HG03060 (cell line): ENCODE results near the gene TK2.

ENCODE experiments used
- ATAC-seq: cut with Tn5 transposase; IDR thresholded peaks from one replicate; pipeline ENCODE4 v1.9.1; 2021; ENCODE audit warnings: low read depth, moderate number of reproducible peaks; ENCODE audit not compliant: unreplicated experiment

The TK2 gene

DNA sequence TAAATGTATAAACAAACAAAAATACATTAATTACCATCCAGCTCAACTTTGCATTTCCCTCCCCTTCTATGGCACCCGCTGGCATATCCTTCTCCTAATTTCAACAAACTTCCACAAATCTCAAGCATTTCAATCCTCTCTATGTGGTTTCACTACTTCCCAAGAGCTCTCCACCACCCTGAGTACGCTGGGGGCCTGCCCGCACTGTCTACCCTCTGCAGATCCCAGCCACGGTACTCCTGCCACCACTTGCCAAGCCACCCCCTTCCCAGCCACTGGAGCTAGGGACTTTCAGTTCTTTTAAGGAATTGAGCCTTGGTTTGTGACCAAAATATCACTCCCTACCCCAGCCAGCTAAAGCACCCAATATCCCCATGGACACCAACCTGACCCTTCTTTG is 1.9 kb downstream of the TK2 start:
- no peak for ATAC-seq

DNA sequence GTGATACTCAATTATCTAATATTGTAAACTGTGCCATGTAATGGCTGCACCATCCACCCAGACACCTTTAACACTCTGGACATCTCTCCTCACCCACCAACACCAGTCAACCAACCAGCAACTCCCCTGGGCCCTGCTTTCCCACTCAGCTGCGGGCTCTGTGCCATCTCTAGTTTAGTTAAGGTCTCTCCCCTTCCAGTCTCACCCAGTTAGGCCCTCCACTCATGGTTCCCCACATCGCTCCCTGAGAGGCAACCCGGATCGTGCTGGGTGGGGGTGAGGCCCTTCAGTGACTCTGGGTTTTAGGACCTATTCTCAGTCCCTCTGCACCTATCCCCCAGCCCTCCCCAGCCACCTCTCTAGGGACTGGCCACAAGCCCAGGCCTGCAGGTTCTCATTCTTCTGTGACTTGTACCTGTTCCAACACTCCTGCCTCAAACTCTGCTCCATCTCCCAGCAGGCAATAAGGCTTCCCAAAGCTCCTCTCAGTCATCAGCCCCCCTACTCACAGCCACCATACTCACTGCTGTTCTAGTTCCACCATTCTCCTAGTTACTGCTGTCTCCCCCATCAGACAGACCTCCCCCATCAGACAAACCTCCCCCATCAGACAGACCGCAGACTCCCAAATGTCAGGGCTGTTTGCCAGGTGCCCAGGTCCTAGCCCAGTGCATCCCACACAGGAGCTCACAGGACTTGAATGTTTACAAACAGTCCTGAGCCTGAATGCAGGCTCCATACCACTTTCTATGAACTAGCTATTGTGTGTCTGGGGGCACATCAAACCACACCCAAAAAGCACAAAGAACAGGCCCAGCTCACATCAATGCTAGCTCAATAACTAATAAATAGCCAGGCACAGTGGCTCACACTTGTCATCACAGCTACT is 2.6 kb downstream of the TK2 start:
- ATAC-seq = no peak

DNA sequence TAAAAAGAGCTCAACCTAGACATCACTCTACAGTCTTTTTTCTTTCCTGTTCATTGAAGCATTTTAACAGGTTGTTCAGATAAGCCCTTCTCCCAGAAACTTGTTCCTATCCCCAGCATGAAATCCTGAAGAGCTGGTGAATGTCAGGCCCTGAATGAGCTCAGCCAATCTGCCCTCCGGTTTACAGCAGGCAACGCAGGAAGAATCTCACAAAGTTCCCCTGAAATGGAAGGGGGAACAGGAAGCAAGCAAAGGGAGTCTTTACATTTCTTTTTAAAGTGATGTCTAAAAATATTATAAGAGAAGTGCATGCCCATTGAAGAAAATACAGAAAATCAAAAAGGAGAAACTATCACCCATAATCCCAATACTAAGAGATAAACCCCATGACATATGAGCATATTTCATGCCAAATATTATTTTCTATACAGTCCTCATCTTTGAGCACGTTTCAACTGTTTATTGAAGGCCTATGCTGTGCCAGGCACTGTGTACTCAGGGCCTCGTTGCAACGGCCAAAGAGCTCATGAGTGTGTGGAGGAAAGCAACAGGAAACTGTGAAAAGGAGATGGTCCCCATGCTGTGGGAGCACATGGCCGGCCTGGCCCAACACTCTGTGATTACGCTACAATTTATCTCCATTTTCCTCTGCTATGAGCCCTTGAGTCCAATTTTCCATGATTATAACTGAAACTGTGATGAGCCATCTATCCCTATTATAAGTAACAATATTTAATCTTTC is 5.7 kb downstream of the TK2 start:
- no peak for ATAC-seq

DNA sequence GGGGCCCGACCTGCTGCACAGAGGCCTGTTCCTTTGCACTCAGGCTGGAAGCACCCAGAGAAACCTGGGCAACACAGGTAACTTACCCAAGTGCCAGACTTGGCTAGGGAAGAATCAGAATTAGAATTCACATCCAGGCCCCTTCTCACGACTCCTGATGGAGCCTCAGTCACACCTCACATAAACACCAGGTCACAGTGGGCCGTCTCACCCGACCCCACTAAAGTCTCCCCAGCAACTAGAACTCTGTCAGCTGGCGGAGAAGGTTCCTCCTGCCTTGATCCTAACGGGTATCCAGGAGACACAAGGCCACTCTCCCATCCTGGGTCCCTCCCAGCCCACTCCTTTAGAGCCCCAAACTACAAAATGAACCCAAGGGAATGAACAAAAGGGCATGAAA is 6.4 kb downstream of the TK2 start:
- ATAC-seq = no peak

DNA sequence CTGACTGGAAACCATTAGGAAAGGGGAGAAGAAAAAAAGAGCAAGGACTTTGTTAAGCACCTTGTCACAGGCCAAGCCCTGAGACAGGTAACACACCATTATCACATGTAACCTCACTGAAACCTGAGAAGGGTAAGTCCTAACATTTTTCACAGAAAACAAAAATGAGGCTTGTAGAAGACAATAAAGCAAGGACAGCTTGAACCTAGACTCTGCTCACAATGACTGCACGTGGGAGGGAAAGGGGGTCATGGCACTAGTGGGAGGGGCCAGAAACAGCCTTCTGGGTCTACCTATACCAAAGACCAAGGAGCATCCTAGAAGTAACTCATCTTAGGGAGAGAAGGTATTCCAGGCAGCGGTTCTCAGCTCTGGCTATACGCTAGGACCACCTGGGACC is 7.5 kb downstream of the TK2 start:
- ATAC-seq = no peak

DNA sequence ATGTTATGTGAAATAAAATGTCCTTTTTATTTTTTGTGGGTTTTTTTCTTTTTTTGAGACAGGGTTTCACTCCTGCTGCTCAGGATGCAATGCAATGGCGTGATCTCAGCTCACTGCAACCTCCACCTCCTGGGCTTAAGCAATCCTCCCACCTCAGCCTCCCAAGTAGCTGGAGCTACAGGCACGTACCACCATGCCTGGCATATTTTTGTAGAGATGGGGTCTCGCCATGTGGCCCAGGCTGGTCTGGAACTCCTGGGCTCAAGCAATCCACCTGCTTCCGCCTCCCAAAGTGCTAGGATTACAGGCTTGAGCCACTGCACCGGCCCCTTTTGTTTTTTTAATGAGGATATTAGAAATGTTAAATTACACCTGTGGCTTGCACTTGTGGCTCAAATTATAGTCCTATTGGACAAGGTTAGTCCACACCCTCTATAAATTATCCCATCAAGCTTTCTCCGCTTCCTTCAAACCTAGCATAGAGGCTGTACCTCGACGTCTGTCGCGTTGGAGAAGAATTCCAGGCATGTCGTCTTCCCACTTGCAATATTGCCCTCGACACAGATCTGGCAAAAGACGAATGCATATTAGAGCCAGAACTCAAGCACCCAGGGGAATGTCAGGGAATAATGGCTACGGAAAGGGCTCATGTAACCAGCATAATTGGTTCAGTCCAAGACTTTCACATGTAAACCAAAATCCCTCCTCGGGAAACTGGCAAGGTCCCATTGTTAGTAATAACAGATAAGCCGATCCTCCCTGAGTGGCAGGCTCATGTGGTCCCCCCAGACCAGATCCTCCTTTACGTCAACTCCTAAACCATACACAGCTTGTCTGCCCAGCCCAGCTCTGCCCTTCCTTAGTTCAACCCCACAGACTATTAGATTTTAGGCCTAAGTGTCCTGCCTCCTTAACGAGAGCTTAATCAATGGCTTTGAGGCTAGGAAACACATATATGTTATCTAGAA is 8.2 kb downstream of the TK2 start:
- no peak for ATAC-seq

DNA sequence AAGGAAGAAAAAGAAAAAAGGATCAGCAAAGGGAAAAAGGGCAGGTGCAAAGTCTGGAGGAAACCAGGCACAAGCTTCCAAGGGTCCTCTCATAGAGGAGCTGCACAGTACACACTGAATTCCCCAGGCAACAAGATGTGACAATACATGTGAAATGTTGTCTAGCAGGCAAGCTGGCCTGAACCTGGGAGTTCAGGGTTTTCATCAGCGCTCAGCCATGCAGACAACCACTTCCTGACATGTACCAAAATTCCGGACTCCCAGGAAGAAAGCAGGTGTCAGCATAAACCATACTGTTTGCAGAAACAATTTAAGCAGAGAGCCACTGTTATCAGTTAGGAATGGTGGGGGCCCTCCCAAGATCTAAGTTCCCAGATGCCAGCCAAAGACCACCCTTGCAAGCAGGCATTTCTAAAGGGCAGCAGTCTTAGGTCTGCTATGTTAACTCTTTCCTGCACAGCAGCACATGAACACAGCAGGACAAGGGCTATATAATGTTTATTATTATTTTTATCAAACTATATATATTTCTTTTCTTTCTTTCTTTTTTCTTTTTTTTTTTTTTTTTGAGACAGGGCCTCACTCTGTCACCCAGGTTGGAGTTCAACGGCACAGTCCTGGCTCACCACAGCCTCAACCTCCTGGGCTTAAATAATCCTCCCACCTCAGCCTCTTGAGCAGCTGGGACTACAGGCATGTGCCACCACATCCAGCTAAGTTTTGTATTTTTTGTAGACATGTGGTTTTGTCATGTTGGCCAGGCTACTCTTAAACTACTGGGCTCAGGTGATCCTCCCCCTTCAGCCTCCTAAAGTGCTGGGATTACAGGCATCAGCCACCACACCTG is 10.1 kb downstream of the TK2 start:
- ATAC-seq = peak; percentile 69

DNA sequence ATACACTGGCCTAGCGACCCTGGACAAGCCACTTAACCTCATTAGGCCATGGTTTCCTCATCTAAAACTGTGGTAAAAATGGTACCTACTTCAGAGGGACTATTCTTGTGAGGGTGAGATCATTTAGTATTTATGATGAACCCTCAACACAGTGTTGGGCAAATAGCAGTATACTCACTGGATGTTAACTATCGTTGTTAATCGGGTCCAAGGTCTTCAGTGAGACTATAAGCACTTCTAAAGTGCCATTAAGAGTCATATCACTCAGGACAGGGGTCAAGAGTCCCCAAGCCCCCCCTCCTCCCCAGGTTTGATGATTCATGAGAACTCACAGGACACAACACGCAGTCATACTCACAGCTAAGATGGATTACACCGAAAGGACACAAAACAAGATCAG is 11.0 kb downstream of the TK2 start:
- no peak for ATAC-seq

DNA sequence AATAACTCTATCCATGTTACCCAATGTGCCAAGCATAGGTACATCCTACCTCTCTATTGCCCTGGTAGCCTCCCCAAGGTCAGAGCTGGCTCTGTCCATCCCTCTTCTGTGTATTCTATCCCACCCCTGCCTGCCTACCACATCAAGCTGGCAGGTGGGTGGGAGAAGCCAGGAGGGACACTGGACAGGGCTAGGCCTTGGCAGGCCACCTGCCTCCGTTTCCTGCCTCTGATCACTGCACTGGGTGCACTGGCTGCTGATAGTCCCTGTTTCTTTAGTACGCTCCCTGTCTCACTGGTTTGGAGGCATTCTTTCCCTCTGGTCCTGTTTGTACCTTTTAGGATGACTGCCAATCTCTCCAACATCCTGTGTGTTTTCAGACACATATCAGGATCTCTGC is 12.7 kb downstream of the TK2 start:
- ATAC-seq = no peak

DNA sequence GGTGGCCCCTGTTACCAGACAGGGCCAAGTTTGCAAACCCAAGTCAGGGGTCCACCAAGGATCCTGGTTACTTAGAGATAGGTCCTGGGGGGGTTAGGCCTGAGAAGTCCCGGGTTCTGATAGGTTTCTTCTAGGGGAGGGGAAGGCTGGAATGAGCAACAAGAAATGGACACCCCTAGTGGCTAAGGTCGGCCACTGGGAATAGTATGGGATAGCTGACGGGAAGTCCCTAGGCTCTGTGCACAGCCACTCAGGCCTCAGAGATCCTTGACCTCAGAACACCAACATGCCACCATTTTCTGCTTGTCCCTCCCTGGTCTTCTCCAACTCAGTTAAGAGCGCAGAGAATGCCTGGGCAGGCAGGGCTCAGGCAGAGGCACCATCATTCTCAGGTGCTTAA is 13.4 kb downstream of the TK2 start:
- ATAC-seq = no peak

DNA sequence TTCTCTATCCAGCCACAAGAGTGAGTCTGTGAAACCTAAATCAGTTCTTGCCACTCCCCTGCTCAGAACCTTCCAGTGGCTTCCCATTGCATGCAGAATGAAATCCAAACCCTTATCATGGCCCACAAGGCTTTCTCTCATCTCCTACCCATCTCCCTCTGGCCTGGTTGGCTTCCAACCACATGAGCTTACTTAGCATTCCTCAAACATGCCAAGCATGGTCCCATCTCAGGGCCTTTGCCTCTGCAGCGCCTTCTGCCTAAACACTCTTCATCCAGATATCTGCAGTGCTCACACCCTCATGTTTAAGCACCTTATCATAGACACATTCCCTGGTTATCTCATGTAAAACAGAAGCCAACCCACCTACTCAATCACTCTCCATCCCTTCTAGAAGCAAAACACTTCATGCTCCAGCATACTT is 15.5 kb downstream of the TK2 start:
- ATAC-seq = no peak

DNA sequence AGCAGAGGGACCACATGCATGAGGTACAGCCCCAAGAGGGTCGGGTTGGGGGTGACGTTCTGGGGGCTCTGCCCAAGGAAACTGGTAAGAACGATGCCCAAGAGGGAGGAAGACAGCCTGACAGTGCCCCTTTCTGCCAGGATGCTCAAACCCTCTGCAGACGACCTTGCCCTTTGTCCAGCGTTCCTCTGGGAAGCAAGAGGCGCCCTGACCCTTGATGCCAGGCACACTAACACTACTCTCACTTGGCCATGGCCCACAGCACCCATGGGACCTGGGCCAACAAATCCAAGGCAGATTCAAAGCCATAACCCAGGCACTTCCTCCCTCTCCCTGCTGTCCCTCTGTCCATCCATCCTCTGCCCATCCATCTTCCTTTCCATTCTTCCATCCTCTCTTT is 20.4 kb downstream of the TK2 start:
- ATAC-seq = no peak

DNA sequence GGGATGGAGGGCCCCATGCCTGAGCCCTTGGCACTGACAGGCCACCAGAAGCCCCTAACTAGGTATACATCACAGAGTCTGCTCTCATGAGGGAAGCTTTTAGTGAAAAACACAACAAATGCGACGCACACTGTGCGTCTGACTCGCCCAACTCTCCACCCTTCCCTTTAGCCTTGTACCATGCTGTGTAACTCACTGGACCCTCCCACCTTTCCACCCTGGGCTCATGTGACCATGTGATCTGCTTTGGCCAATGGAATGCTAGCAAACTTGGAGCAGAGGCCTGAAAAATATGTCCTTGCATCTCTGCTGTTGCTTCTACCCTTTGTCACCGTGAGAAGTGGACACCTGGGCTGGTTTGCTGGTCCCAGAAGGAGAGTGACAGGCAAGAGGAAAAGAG is 21.6 kb downstream of the TK2 start:
- no peak for ATAC-seq

DNA sequence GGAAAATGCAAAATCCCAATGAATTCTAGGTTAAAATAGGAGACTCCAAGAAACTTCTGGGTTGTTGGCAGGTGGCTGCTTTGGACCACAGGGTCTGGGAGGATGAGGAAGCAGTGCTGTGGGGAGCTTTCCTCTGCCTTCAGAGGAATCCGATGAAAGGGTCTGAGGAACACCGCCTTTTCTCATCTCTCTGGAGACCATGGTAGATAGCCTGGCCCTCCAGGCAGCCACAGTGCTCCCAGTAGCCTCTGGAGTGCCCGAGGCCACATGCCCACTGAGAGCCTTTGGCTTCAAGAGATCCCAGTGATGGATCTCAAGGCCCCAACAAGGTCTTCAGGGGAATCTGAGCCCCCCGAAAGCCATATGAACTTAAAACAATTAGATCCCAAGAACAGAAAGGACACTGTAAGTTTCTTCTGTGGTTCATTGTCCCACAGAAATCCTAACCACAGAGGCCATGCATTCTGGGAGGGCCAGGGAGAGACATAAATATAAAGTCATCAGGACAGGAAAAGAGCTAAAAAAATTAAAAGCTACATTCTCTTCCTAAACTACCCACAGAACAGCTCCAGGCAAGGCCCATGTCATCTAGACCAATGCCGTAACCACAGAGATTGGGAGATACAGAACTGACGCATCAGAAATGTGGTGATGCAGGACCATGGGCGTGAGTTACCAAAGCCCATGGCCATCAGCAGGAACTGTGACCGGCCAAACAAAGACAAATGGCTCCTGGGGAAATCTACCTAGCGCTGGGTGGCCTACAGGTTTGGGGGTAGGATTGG is 24.3 kb downstream of the TK2 start:
- ATAC-seq = no peak

DNA sequence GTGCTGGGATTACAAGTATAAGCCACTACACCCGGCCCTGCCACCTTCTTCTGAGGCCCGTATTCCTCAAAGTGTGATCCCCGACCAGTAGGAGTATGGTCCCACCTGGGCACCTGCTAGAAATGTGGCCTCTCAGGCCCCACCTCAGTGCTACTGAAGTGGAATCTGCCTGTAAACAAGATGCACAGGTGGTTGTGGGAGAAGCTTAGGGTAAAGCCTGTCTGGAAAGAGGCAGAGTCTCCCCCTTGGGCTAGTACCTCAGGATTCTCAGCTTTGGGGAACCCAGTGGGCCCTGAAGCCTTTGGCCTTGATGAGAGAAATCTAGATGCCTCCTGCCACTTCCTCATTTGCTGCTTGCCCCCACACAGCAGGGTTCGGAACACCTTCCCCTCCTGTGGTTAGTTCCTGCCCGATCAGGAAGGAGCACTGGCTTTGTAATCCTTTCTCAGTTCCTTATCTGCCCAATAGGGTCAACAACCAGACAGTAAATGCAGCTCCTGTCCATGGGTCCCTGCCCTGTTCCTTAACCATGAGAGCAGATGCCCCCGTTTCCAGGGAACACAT is 25.2 kb downstream of the TK2 start:
- ATAC-seq = peak; percentile 57

DNA sequence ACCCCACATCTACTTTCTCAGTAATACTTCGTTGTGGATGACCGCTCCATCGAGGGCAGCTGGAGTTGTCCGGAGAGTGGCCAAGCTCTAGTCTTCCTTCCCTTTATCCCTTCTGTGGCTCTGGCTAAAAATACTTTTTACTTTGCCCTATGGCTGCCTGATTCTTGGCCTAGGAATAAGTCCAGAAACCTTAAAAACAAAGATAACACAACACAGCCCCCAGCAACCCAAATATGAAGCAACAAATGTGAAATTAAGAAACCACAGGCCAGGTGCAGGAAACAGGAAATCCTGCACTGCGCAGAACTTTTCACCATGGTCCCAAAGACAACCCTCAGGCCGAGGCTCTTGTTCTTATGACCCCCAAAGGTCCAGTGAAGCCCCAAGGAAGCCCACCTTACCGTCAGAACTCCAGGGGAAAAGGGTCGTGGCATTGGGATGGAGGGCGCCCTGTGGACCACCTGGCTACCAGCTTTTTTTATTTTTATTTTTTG is 26.0 kb downstream of the TK2 start:
- peak; percentile 27 for ATAC-seq

DNA sequence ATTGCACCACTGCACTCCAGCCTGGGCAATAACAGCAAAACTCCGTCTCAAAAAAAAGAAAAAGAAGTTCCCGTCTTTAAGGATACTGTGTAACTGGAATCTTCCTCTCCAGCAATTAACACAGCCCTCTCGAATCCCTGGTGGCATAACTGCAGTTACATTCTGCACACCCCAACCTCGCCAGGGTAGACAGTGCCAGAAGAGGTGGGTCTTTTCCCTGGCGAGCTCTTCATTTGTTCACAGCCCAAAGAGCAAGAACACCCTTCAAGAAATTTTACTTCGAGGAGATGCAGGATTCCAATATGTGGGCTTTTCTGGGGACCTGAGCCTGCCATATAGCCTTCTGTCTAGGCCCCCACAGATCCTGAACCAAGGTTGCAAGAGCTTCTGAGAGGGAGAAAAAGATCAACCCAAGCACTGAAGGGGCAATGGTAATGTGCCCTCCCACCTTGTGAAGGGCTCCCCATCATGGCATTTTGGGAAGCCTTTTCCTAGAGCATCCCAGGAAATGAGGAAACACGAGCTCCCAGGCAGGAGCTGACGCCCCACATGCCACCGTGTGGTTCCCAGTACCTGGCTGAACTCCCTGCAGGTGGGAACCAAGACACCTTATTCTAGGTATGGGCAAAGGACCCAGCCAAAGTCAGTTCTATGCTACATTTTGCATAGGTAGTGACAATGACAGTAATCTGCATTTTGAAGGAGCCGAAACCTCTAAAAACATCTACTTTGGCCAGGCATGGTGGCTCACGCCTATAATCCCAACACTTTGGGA is 26.9 kb downstream of the TK2 start:
- no peak for ATAC-seq
